HG03045 (cell line): ENCODE data around the gene C2CD4C.
"Not testable (repeated sequence)": the region's sequence is repeated elsewhere in the genome, so short reads cannot be mapped to it uniquely, and the experiment has no call there.

Experiments used
- ATAC-seq: cut with Tn5 transposase; IDR thresholded peaks from one replicate; pipeline ENCODE4 v1.9.1; 2021; ENCODE audit warnings: mild to moderate bottlenecking, moderate library complexity; ENCODE audit not compliant: unreplicated experiment

Gene C2CD4C

GRCh38 chr19:369256-369655 lies 39.7 kb downstream of the C2CD4C start:
- no peak for ATAC-seq

- ATAC-seq: no peak
These were observed 40.3 kb downstream of the C2CD4C start for GRCh38 chr19:368630-369024.

- no peak for ATAC-seq
These were observed 40.9 kb downstream of the C2CD4C start for GRCh38 chr19:367963-368629.

GRCh38 chr19:367561-367960 lies 41.4 kb downstream of the C2CD4C start:
- no peak for ATAC-seq

GRCh38 chr19:366951-367350 lies 42.0 kb downstream of the C2CD4C start:
- ATAC-seq: no peak

GRCh38 chr19:366205-366783 lies 42.7 kb downstream of the C2CD4C start:
- ATAC-seq: no peak

GRCh38 chr19:364496-365287 lies 44.3 kb downstream of the C2CD4C start:
- no peak for ATAC-seq

- no peak for ATAC-seq
These were observed 46.3 kb downstream of the C2CD4C start for GRCh38 chr19:362683-363082.

- no peak for ATAC-seq
These were observed 46.8 kb downstream of the C2CD4C start for GRCh38 chr19:362154-362553.

- no peak for ATAC-seq
These were observed 49.4 kb downstream of the C2CD4C start for GRCh38 chr19:359653-359925.

- not testable (repeated sequence) for ATAC-seq
These were observed 53.4 kb downstream of the C2CD4C start for GRCh38 chr19:355536-355935.
